HEK293 (cell line): Measurements from ENCODE around the gene HMCN2.

Experiments used
- ZNF214 ChIP-seq: fragments of 450-650 bp; formaldehyde crosslinking; IDR thresholded peaks from 2 replicates; pipeline ENCODE4 v1.5.1; 2017; ENCODE audit warnings: missing biosample characterization, mild to moderate bottlenecking, missing genetic modification characterization, borderline replicate concordance
- ZNF670 ChIP-seq: fragments of 450-650 bp; formaldehyde crosslinking; IDR thresholded peaks from 2 replicates; pipeline ENCODE4 v1.5.1; 2016; ENCODE audit warnings: missing biosample characterization, missing genetic modification characterization, low read depth
- ZNF776 ChIP-seq: fragments of 450-650 bp; formaldehyde crosslinking; IDR thresholded peaks from 2 replicates; pipeline ENCODE4 v1.5.0; 2017; ENCODE audit warnings: missing biosample characterization, missing genetic modification characterization, borderline replicate concordance

- TF ChIP-seq ZNF776: no peak
- no peak for TF ChIP-seq ZNF214
- no peak for TF ChIP-seq ZNF670 (tag by site-specific recombination)
These were observed 25.0 kb upstream of the HMCN2 start for GRCh38 chr9:130240410-130241197.
